ENCODE results near the gene AIFM2. TPM values are rescaled to one million over a fixed set of nuclear protein-coding genes. Genes with fewer than 3 reads are reported as not detected.

Gene AIFM2
- total and polyA plus RNA-seq, 10 donors, result 4.3 to 9.4 (median 7.4) TPM

DNA sequence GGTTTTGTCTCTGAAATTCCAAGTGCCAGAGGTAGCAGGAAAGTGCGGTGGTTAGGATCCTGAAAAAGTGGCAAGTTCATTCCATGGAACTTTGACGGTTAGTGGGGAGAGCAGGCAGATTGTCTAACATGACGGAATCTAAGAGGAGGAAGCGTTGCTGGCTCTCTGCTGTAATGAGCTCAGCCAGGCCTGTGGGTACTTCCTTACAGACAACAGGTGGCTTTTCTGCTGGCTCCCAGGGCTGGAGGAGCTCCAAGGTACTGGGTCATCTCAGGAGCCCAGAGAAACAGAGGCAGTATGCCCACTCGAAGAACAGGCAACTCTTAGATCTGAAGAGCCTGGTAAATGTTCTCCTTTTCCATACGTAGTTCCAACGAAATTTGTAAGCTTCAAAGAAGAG is 3.1 kb upstream of the AIFM2 start:
- 69 to 80% (median 77%) methylated on average over 7 of the region's 7 CpGs for WGBS, 5 donors
- Histone ChIP-seq H3K27ac (no peak overlapping the region), H3K9me3 (no peaks in the 10 kb centered on the region), H3K36me3 (peaks cover 0 to 24% (median 8%) of the 10 kb centered on the region in 6 donors), H3K4me3 (no peak overlapping the region), H3K4me1 (peaks cover 0 to 34% (median 27%) of the 10 kb centered on the region in 6 donors), H3K27me3 (replicated peaks in 1 of 7) (peaks cover 0 to 8% (median 0%) of the 10 kb centered on the region in 7 donors)
- peak; percentile 31 for DNase-seq
- intact Hi-C loops (cut with DNase I; ENCODE audit: low total_unique reads), result no loop called here
- TF ChIP-seq POLR2A (IDR thresholded peaks at IDR 0.05), result no peak
- no peak for TF ChIP-seq POLR2AphosphoS5 (IDR thresholded peaks at IDR 0.05)
- TF ChIP-seq, protein P1, sequence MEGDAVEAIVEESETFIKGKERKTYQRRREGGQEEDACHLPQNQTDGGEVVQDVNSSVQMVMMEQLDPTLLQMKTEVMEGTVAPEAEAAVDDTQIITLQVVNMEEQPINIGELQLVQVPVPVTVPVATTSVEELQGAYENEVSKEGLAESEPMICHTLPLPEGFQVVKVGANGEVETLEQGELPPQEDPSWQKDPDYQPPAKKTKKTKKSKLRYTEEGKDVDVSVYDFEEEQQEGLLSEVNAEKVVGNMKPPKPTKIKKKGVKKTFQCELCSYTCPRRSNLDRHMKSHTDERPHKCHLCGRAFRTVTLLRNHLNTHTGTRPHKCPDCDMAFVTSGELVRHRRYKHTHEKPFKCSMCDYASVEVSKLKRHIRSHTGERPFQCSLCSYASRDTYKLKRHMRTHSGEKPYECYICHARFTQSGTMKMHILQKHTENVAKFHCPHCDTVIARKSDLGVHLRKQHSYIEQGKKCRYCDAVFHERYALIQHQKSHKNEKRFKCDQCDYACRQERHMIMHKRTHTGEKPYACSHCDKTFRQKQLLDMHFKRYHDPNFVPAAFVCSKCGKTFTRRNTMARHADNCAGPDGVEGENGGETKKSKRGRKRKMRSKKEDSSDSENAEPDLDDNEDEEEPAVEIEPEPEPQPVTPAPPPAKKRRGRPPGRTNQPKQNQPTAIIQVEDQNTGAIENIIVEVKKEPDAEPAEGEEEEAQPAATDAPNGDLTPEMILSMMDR (IDR thresholded peaks at IDR 0.05 in 8 of 11, conservative IDR thresholded peaks at IDR 0.05 in 3 of 11), result no peak

DNA sequence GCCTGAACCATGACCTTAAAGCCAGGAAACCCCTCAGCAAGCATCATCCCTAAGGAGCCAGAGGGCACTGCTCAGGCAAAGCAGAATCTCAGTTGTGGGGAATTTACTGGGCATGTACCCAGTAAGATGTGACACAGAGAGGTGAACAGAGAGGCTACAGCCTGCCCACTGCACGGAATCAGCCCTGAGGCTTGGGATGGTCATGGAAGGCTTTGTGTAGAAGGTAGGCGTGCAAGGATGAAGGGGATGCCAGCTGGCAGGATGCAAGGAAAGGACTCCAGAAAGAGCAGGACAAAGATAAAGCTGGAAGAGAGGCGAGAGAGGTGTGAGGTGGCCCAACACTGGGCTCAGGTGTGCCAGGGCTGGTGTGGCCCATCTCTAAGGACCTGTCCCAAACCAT is 2.4 kb upstream of the AIFM2 start:
- H3K36me3 ChIP-seq, result peaks cover 0 to 23% (median 8%) of the 10 kb centered on the region in 6 donors
- peaks cover 0 to 34% (median 27%) of the 10 kb centered on the region in 6 donors for H3K4me1 ChIP-seq
- no peak for TF ChIP-seq POLR2A (IDR thresholded peaks at IDR 0.05)
- TF ChIP-seq, protein P1 (IDR thresholded peaks at IDR 0.05 in 8 of 11, conservative IDR thresholded peaks at IDR 0.05 in 3 of 11), result no peak
- TF ChIP-seq POLR2AphosphoS5 (IDR thresholded peaks at IDR 0.05), result no peak
- intact Hi-C loops (cut with DNase I; ENCODE audit: low total_unique reads), result no loop called here
- no peak overlapping the region for H3K4me3 ChIP-seq
- peak; percentile 32 for DNase-seq
- no peak overlapping the region for H3K27ac ChIP-seq
- peaks cover 0 to 8% (median 0%) of the 10 kb centered on the region in 7 donors for H3K27me3 ChIP-seq (replicated peaks in 1 of 7)
- WGBS, 5 donors, result 93 to 98% (median 97%) methylated on average over 2 to 3 of the region's 3 CpGs
- H3K9me3 ChIP-seq, result no peaks in the 10 kb centered on the region

DNA sequence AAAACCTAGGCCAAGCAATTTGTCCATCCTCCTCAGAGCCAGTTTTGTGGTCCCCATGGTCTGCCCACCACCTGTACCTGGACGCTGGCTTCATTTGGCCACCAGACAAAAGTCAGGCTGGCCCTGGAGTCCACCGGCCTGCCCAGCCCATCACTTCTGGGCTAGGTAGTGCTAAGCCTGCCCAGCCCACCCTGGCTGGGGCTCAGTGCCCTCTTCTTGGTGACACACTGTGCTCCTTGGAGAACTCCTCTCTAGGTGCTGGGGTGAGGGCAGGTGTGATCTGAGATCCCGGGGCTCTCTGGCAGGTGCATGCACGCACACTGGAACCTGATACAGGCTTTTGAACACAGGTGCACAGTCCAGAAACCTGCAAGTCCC is 1.1 kb downstream of the AIFM2 start:
- peaks cover 0 to 8% (median 0%) of the 10 kb centered on the region in 7 donors for H3K27me3 ChIP-seq (replicated peaks in 1 of 7)
- peak; percentile 69 for DNase-seq
- intact Hi-C loops (cut with DNase I; ENCODE audit: low total_unique reads), result no loop called here
- peaks cover 0 to 34% (median 27%) of the 10 kb centered on the region in 6 donors for H3K4me1 ChIP-seq
- H3K9me3 ChIP-seq, result no peaks in the 10 kb centered on the region
- H3K36me3 ChIP-seq, result peaks cover 0 to 8% (median 0%) of the 10 kb centered on the region in 6 donors
- TF ChIP-seq POLR2AphosphoS5 (IDR thresholded peaks at IDR 0.05) (no peak), POLR2A (IDR thresholded peaks at IDR 0.05) (no peak)
- TF ChIP-seq, protein P1 (IDR thresholded peaks at IDR 0.05 in 8 of 11, conservative IDR thresholded peaks at IDR 0.05 in 3 of 11), result no peak
- 90 to 99% (median 96%) methylated on average over 3 to 4 of the region's 4 CpGs for WGBS, 5 donors
- H3K4me3 ChIP-seq, result peak overlapping the region in 4 of 8 donors; percentile 57 to 83 (median 70)
- H3K27ac ChIP-seq, result peak overlapping the region in 3 of 8 donors; percentile 3 to 75 (median 57)

DNA sequence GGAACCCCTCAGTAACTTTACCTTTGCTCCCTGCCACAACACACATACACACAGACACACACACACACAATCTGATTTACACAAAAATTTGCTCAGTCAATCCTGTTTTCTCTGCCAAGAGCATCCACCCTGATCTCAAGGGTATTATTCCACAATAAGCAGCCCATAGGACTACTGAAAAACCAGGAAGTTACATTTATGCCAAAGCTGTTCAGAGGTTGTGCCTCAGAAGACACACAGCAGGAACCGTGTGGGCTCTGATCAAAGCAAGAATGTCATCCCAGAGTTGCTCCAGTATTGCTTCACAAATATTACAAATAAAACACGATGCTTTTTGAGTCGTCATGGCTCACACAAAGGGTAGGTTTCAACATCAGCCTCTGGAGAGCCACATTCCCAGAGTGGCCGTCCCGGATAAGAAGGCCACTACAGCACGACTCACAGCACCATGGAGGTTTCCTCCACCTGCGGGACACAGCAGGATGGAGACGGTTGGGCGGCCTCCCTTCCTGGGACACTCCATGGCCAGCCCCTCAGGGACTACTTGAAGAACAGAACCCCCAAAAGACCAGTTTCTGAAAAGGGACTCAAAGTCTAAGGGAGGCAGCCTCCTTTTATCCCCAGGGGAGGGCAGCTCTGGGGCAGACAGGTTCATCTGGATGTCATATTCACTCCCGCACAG is 1.6 kb downstream of the AIFM2 start:
- intact Hi-C loops (cut with DNase I; ENCODE audit: low total_unique reads), result no loop called here
- peak; percentile 65 for DNase-seq
- Histone ChIP-seq H3K4me1 (peaks cover 0 to 39% (median 27%) of the 10 kb centered on the region in 6 donors), H3K4me3 (peak overlapping the region in 1 of 8 donors; percentile 83), H3K27me3 (replicated peaks in 1 of 7) (peaks cover 0 to 8% (median 0%) of the 10 kb centered on the region in 7 donors), H3K27ac (peak overlapping the region in 2 of 8 donors; percentile 3 to 24), H3K9me3 (no peaks in the 10 kb centered on the region), H3K36me3 (peaks cover 0 to 8% (median 0%) of the 10 kb centered on the region in 6 donors)
- WGBS, 5 donors, result 84 to 94% (median 87%) methylated on average over 10 of the region's 10 CpGs
- TF ChIP-seq, protein P1 (IDR thresholded peaks at IDR 0.05 in 8 of 11, conservative IDR thresholded peaks at IDR 0.05 in 3 of 11), result no peak
- TF ChIP-seq POLR2A (IDR thresholded peaks at IDR 0.05) (no peak), POLR2AphosphoS5 (IDR thresholded peaks at IDR 0.05) (no peak)
